GM21717 (cell line): Measurements from ENCODE around the gene EIF3C.
"Not testable (repeated sequence)": the region's sequence is repeated elsewhere in the genome, so short reads cannot be mapped to it uniquely, and the experiment has no call there.

ENCODE experiments used
- ATAC-seq: cut with Tn5 transposase; IDR thresholded peaks from one replicate; pipeline ENCODE4 v1.9.1; 2021; ENCODE audit warnings: mild to moderate bottlenecking, moderate library complexity; ENCODE audit not compliant: unreplicated experiment

The EIF3C gene

DNA sequence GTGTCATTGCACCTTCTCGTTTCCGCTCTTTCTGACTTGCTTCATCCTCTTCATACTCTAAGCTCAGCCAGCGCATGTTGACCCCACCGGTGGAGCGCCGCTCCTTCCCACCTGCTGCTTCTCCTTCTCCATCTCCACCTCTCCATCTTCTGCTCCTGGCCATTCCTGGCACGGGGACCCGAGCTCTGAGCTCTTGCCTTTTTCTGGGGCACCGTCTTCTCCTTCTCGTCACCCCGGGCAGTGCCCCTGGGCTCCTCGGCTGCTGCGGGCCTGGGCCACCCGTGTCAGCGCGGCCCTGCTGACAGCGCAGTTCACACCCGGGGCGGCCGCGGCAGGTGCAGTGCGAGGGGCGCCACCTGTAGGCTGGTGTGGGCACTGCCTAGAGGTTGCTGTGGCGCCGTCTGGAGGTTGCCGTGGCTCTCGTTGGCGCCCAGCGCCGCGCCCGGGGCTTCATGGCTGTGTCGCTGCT is 38.8 kb downstream of the EIF3C start:
- ATAC-seq = peak; percentile 91

DNA sequence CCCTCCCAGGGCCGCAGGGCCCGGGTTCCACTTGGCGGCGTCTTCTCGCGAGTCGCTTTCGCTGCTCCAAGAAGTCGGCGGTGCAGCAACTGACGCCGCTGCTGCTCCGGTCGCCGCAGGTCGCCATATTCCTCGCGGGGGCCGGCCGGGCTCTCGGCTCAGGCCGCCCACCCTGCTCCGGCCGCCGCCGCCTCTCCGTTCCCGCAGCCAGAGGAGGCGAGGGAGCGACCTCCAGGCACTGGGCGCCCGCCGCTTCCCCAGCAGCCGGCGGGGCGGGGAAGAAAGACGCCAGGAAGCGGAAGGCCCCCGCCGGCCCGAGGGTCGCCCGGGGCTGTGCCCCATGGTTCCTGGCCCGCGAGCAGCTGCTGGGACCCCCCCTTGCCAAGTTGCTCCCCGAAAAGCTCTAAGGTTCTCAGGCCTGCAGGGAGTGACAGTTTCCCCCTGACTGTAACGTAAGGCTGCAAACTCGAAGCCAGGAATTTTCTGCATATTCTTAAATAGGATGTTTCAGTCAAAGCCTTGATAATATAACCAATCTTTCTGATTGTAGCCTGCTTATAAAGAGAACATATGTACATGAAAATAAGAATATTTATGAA is 39.3 kb downstream of the EIF3C start:
- peak; percentile 42 for ATAC-seq

DNA sequence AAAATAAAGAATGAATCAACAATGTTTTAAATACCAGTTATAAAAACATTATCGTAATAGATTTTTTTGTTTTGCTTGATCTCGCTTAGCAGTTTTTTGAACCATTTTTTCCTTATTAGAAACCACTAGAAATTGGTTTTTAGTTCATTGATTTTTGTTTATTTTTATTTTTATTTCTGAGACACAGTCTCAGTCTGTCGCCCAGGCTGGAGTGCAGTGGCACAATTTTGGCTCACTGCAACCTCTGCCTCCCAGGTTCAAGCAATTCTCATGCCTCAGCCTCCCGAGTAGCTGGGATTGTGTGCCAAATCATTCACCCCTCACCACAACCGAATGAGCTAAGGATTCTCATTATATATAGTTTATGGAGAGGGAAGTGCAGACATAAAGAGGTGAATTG is 40.2 kb downstream of the EIF3C start, which contains the start of gene NPIPB9:
TSS of gene NPIPB9 (plus strand) at position 301 of the 400 bp plus-strand sequence.
- ATAC-seq = not testable (repeated sequence)

DNA sequence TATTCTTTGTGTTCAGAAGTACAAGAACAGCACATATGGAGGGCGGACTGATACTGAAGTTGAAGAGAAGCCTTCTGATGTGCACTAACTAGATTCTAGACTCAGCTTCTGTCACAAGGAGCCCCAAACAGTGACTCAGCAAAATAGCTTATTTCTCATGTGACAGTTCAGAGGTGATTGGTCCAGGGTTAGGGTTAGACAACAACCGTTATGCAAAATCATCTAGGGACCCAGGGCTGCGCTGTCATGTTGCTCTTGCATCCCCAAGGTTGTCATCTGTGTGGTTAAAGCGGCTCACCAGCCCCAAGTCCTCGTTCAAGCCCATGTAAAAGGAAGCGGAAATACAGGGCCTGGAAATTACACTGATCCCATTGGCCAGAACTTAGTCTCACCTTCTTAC is 70.4 kb downstream of the EIF3C start:
- not testable (repeated sequence) for ATAC-seq

DNA sequence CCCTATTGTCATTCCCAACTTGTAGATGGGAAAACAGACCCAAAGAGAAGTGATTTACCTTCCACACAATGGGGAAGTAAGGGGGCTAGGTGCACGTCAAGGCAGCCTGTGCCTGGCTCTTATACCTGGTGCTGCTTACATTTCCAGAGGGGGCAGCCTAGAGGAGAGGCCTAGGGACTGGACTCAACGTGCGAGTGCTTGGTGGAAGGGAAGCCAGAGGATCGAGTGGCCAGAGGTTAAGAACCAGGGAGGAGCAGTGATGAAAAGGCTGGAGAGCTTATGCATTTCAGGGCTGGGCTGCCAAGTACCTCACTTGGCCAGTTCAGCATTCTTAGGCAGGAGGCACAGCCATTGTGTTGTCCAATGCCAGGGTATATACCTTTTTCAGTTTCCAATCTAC is 71.1 kb downstream of the EIF3C start:
- not testable (repeated sequence) for ATAC-seq
